LNCaP clone FGC (cell line): ENCODE data around the gene THAP11.
A peak's percentile ranks its signal among the peaks of the same experiment; 100 is the strongest.
"Not testable (repeated sequence)": the region's sequence is repeated elsewhere in the genome, so short reads cannot be mapped to it uniquely, and the experiment has no call there.

Experiments used
- DNase-seq: peaks from one replicate; pipeline ENCODE4 v3.0.0-alpha.2; 2011; ENCODE audit warnings: low read depth
- H3K4me3 ChIP-seq: 2 replicates; pipeline ENCODE4 v1.5.1; 2011; ENCODE audit warnings: mild to moderate bottlenecking, low read depth, low read length, control low read depth
- TF ChIP-seq, protein P1 (sequence below): IDR thresholded peaks from 2 replicates; pipeline ENCODE4 v1.5.1; 2012; ENCODE audit warnings: mild to moderate bottlenecking; ENCODE audit not compliant: control insufficient read depth, insufficient read depth; ENCODE audit errors: extremely low read depth

Gene THAP11

DNA sequence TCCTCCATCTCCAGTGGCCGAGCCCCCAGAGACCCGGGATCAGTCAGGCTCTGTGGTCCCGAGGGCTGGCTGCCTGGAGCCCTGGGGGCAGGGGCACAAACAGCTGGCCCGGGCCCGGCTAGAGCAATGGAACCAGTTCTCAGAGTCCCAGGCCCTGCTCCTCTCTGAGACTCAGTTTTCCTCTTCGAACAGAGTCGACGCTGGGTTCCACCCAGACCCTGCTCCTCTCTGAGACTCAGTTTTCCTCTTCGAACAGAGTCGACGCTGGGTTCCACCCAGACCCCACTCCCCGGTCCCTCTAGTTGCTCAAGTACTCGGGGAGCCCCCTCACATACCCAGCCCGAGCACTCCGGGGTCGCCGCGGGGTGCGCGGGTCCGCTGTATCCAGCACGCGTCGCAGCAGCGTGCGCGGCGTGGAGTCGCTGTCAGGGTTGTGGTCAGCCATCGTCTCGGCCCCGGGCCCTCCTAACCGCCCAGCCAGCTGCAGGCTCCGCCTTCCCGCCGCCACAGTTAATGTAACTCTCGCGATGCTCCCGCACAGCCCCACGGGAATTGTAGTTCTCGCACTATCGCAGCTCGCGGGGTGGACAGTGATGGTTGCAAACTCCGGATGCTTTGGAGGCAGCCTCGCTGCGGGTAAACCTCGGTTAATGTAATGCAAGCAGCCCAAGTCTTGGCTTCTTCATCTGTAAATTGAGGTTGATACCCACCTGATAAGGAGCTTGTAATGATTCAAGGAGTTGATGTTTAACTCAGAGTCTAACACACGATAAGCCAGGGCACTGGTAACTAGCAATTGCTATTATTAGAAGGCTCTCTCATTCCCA lies 8.5 kb upstream of the THAP11 start:
- DNase-seq: peak; percentile 47
- TF ChIP-seq, protein P1, sequence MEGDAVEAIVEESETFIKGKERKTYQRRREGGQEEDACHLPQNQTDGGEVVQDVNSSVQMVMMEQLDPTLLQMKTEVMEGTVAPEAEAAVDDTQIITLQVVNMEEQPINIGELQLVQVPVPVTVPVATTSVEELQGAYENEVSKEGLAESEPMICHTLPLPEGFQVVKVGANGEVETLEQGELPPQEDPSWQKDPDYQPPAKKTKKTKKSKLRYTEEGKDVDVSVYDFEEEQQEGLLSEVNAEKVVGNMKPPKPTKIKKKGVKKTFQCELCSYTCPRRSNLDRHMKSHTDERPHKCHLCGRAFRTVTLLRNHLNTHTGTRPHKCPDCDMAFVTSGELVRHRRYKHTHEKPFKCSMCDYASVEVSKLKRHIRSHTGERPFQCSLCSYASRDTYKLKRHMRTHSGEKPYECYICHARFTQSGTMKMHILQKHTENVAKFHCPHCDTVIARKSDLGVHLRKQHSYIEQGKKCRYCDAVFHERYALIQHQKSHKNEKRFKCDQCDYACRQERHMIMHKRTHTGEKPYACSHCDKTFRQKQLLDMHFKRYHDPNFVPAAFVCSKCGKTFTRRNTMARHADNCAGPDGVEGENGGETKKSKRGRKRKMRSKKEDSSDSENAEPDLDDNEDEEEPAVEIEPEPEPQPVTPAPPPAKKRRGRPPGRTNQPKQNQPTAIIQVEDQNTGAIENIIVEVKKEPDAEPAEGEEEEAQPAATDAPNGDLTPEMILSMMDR: no peak
- peak overlapping the region; percentile 73 for H3K4me3 ChIP-seq

DNA sequence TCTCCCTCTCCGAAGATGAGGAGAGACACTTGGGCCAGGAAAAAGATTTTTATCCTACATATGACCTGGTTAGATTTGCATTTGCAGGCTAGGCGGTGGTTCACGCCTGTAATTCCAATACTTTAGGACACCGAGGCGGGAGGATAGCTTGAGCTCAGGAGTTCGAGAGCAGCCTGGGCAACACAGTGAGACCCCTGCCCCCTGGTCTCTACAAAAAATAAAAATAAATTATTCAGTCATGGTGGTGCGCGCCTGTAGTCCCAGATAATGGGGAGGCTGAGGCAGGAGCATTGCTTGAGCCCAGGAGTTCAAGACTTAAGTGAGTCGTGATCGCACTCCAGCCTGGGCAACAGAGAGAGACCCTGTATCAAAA lies 7.9 kb upstream of the THAP11 start:
- no peak for DNase-seq
- H3K4me3 ChIP-seq: peak overlapping the region; percentile 73
- TF ChIP-seq, protein P1: no peak

DNA sequence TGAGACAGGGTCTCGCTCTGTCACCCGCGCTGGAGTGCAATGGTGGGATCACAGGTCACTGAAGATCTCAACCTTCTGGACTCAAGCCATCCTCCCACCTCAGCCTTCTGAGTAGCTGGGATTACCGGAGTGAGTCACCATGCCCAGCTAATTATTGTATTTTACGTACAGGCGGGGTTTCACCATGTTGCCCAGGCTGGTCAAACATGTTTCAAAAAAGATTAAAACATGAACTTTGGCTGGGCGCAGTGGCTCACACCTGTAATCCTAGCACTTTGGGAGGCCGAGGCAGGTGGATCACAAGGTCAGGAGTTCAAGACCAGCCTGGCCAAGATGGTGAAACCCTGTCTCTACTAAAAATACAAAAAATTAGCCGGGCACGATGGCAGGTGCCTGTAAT lies 4.9 kb upstream of the THAP11 start:
- H3K4me3 ChIP-seq, DNase-seq: not testable (repeated sequence)

DNA sequence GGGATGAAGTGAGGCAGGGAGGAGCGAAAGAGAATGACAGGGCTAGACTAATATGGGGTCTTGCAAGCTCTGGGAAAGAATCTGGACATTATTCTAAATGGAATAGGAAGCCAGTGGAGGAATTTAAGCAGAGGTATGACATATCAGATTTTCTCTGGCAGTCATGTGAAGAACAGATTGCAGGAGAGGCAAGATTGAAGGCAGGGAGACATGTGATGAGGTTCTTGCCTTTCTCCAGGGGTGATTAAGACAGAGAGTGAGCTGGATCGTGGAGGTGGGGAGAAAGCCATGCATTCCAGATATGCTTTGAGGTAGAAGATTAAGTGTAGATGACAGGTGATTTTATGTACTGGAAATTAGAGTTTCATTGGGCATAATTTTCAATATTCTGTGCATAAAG lies 4.3 kb upstream of the THAP11 start:
- TF ChIP-seq, protein P1: no peak
- no peak overlapping the region for H3K4me3 ChIP-seq
- no peak for DNase-seq

DNA sequence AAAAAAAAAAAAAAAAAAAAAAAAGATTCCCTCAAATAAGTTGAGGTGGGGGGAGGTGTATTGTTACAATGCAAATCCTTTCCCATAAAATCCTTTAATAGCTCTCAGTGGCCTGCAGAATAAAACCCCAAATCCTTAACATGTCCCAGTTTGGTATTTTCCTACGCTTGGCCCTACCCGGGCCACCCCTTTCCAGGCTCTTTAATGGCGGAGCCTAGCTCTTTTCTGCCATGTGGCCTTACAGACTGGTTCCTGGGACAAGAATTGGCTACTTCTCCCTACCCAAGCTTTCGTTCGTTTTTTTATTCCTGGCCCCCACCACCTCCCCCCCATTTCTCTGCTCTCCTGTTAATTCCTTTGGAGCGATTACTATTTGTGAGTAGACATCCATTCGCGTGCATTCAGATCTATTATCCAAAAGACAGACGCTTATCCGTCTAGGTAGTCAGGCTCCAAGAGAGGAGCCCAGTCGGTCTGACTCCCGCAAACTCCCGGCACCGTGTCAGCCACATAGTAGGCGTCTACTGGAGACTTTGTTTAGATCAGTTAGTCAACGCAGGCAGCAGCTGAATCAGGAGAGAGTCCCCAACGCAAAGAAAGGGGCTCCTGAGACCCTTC lies 813 bp upstream of the THAP11 start:
- TF ChIP-seq, protein P1: no peak
- DNase-seq: no peak
- H3K4me3 ChIP-seq: peak overlapping the region; percentile 76

DNA sequence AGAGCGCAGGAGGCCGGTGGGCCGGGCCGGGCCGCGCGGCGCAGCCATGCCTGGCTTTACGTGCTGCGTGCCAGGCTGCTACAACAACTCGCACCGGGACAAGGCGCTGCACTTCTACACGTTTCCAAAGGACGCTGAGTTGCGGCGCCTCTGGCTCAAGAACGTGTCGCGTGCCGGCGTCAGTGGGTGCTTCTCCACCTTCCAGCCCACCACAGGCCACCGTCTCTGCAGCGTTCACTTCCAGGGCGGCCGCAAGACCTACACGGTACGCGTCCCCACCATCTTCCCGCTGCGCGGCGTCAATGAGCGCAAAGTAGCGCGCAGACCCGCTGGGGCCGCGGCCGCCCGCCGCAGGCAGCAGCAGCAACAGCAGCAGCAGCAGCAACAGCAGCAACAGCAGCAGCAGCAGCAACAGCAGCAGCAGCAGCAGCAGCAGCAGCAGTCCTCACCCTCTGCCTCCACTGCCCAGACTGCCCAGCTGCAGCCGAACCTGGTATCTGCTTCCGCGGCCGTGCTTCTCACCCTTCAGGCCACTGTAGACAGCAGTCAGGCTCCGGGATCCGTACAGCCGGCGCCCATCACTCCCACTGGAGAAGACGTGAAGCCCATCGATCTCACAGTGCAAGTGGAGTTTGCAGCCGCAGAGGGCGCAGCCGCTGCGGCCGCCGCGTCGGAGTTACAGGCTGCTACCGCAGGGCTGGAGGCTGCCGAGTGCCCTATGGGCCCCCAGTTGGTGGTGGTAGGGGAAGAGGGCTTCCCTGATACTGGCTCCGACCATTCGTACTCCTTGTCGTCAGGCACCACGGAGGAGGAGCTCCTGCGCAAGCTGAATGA lies 606 bp downstream of the THAP11 start:
- H3K4me3 ChIP-seq: peak overlapping the region; percentile 76
- no peak for DNase-seq
- TF ChIP-seq, protein P1: peak; percentile 18; the same call in 1 of the 2 replicates

DNA sequence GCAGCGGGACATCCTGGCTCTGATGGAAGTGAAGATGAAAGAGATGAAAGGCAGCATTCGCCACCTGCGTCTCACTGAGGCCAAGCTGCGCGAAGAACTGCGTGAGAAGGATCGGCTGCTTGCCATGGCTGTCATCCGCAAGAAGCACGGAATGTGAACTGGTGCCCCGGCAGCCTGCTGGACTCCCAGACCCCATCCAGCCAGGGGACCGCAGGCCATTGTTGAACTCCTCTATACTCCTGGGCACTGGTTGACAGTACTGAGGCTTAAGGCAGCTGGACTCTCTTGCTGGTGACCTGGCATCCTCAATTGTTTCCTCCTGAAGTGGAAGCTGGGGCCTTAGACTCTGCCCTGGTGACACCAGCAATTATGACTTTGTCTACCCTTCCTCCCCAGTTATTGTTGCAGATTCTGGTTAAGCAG lies 1.2 kb downstream of the THAP11 start:
- TF ChIP-seq, protein P1: no peak
- H3K4me3 ChIP-seq: peak overlapping the region; percentile 76
- DNase-seq: no peak
